H1 (cell line): Measurements from ENCODE around the gene NFYB. TPM values are rescaled to one million over a fixed set of nuclear protein-coding genes. Genes with fewer than 3 reads are reported as not detected.
A peak's percentile ranks its signal among the peaks of the same experiment; 100 is the strongest.

ENCODE experiments used
- CTCF ChIA-PET: fragments of 300-600 bp; sonication (Branson Sonifier 250); formaldehyde crosslinking; loops from one replicate; lab custom pipeline; 2021; ENCODE audit not compliant: partially characterized antibody; lab: Charles Lee
- POLR2A ChIA-PET: fragments of 300-600 bp; sonication (Branson Sonifier 250); formaldehyde crosslinking; loops from one replicate; lab custom pipeline; 2021; ENCODE audit warnings: inconsistent platforms; ENCODE audit not compliant: partially characterized antibody; lab: Charles Lee
- DNase-seq, 2 experiments: peaks; one replicate each; pipeline versions ENCODE4 v3.0.0 to v3.0.0-alpha.2; 2010 to 2022; ENCODE audit warnings: low spot score in 2 of 2, low read depth in 1 of 2, mixed read lengths in 1 of 2
- FAIRE-seq: peaks from 2 replicates; lab custom pipeline; 2011; peaks lifted over from hg19 to GRCh38; lab: Jason Lieb, UNC
- H2AFZ ChIP-seq: 2 replicates; pipeline ENCODE4 v1.8.1; 2012; ENCODE audit warnings: low read length, inconsistent platforms
- H2AK5ac ChIP-seq: 2 replicates; pipeline ENCODE4 v1.6.1; 2013; ENCODE audit warnings: low read depth, low read length
- H2BK120ac ChIP-seq: replicated peaks from 2 replicates; pipeline ENCODE3; 2013; ENCODE audit warnings: low read depth, low read length, inconsistent platforms
- H2BK12ac ChIP-seq: 2 replicates; pipeline ENCODE4 v1.6.1; 2013; ENCODE audit warnings: low read depth, low read length
- H2BK15ac ChIP-seq: 2 replicates; pipeline ENCODE4 v1.6.1; 2013; ENCODE audit warnings: low read length
- H2BK20ac ChIP-seq: 2 replicates; pipeline ENCODE4 v1.6.1; 2013; ENCODE audit warnings: low read length
- H2BK5ac ChIP-seq: 2 replicates; pipeline ENCODE4 v1.6.1; 2013; ENCODE audit warnings: low read depth, low read length
- H3K14ac ChIP-seq: 2 replicates; pipeline ENCODE4 v1.6.1; 2013; ENCODE audit warnings: inconsistent platforms; ENCODE audit not compliant: insufficient read length
- H3K18ac ChIP-seq: 2 replicates; pipeline ENCODE4 v1.6.1; 2013; ENCODE audit warnings: low read length; ENCODE audit errors: extremely low read depth
- H3K23ac ChIP-seq: 2 replicates; pipeline ENCODE4 v1.6.1; 2013; ENCODE audit warnings: inconsistent platforms; ENCODE audit not compliant: insufficient read length
- H3K23me2 ChIP-seq: 2 replicates; pipeline ENCODE4 v1.6.1; 2013; ENCODE audit warnings: low read depth, low read length
- H3K27ac ChIP-seq: 2 replicates; pipeline ENCODE4 v1.6.1; 2011; ENCODE audit warnings: low read depth, low read length, inconsistent platforms
- H3K27me3 ChIP-seq, 4 experiments: replicated peaks in 1 of 4; 1 replicate in 1 of 4; 2 replicates in 3 of 4; pipeline versions ENCODE4 v1.6.1 to v1.8.1; 2011 to 2013; ENCODE audit warnings: low read length in 3 of 4, mild to moderate bottlenecking in 3 of 4, inconsistent platforms in 2 of 4, mixed read lengths in 2 of 4, moderate library complexity in 1 of 4; ENCODE audit not compliant: control insufficient read depth in 3 of 4, insufficient read depth in 3 of 4; ENCODE audit errors: extremely low read depth in 1 of 4
- H3K36me3 ChIP-seq, 4 experiments: 2 replicates each; pipeline versions ENCODE4 v1.6.1 to v1.8.1; 2011 to 2013; ENCODE audit warnings: mild to moderate bottlenecking in 4 of 4, low read length in 3 of 4, moderate library complexity in 2 of 4, control low read depth in 1 of 4, inconsistent platforms in 1 of 4; ENCODE audit not compliant: insufficient read depth in 4 of 4, control insufficient read depth in 2 of 4
- H3K4ac ChIP-seq: replicated peaks from 2 replicates; pipeline ENCODE3; 2013; ENCODE audit warnings: low read length, low read depth, mixed read lengths, inconsistent platforms; ENCODE audit not compliant: insufficient read length
- H3K4me1 ChIP-seq, 4 experiments: replicated peaks in 1 of 4; 1 replicate in 1 of 4; 2 replicates in 3 of 4; pipeline versions ENCODE4 v1.6.1 to v1.8.1; 2011 to 2013; ENCODE audit warnings: low read length in 3 of 4, inconsistent platforms in 2 of 4, mixed read lengths in 1 of 4; ENCODE audit not compliant: insufficient read depth in 4 of 4, control insufficient read depth in 3 of 4
- H3K4me2 ChIP-seq, 2 experiments: 2 replicates each; pipeline versions ENCODE4 v1.6.1 to v1.8.1; 2011 to 2013; ENCODE audit warnings: low read depth in 2 of 2, low read length in 2 of 2, control low read depth in 1 of 2, inconsistent platforms in 1 of 2, mild to moderate bottlenecking in 1 of 2; ENCODE audit not compliant: insufficient read depth in 1 of 2
- H3K4me3 ChIP-seq, 4 experiments: fragments of 200-600, 300-600 bp in 1 of 4; sonication (generic), shearing (Covaris generic), sonication (Bioruptor Twin) in 1 of 4; 2 replicates each; pipeline versions ENCODE4 v1.5.1 to v1.8.1; 2011 to 2016; ENCODE audit warnings: low read length in 4 of 4, low read depth in 3 of 4, control low read depth in 2 of 4, inconsistent platforms in 2 of 4, mild to moderate bottlenecking in 2 of 4, mixed read lengths in 1 of 4, moderate library complexity in 1 of 4; ENCODE audit not compliant: insufficient read depth in 2 of 4; ENCODE audit errors: extremely low read depth in 1 of 4
- H3K56ac ChIP-seq: replicated peaks from 2 replicates; pipeline ENCODE3; 2013; ENCODE audit warnings: low read depth, mild to moderate bottlenecking, mixed read lengths, low read length, inconsistent platforms; ENCODE audit not compliant: insufficient read length
- H3K79me1 ChIP-seq: 2 replicates; pipeline ENCODE4 v1.6.1; 2013; ENCODE audit warnings: low read depth, low read length, control low read depth
- H3K79me2 ChIP-seq, 2 experiments: 2 replicates each; pipeline versions ENCODE4 v1.6.1 to v1.8.1; 2012 to 2013; ENCODE audit warnings: low read length in 2 of 2, mild to moderate bottlenecking in 2 of 2, inconsistent platforms in 1 of 2; ENCODE audit not compliant: insufficient read depth in 2 of 2, control insufficient read depth in 1 of 2
- H3K9ac ChIP-seq, 4 experiments: replicated peaks in 1 of 4; 1 replicate in 1 of 4; 2 replicates in 3 of 4; pipeline versions ENCODE4 v1.6.1 to v1.8.1; 2011 to 2013; ENCODE audit warnings: low read depth in 3 of 4, low read length in 3 of 4, control low read depth in 2 of 4, mild to moderate bottlenecking in 2 of 4, moderate library complexity in 2 of 4, inconsistent platforms in 1 of 4; ENCODE audit errors: extremely low read depth in 1 of 4
- H3K9me3 ChIP-seq, 2 experiments: 2 replicates each; pipeline versions ENCODE4 v1.6.1 to v1.8.1; 2012 to 2013; ENCODE audit warnings: mild to moderate bottlenecking in 2 of 2, moderate library complexity in 2 of 2, control low read depth in 1 of 2, inconsistent platforms in 1 of 2, low read depth in 1 of 2, low read length in 1 of 2, mixed read lengths in 1 of 2; ENCODE audit not compliant: insufficient read depth in 2 of 2
- H4K20me1 ChIP-seq, 2 experiments: replicated peaks in 1 of 2; 2 replicates each; pipeline versions ENCODE3 to v1.8.1; 2011 to 2013; ENCODE audit warnings: inconsistent platforms in 2 of 2, low read length in 2 of 2, mild to moderate bottlenecking in 1 of 2; ENCODE audit not compliant: insufficient read depth in 2 of 2, control insufficient read depth in 1 of 2
- H4K5ac ChIP-seq: 2 replicates; pipeline ENCODE4 v1.6.1; 2013; ENCODE audit warnings: low read length, low read depth, mixed read lengths, inconsistent platforms; ENCODE audit not compliant: insufficient read length
- H4K8ac ChIP-seq: 2 replicates; pipeline ENCODE4 v1.8.0; 2013; ENCODE audit warnings: mild to moderate bottlenecking, moderate library complexity, low read length, inconsistent platforms; ENCODE audit not compliant: insufficient read depth; ENCODE audit errors: extremely low read depth
- H4K91ac ChIP-seq: replicated peaks from 2 replicates; pipeline ENCODE3; 2013; ENCODE audit warnings: low read length, mixed read lengths, inconsistent platforms; ENCODE audit not compliant: insufficient read length
- BCL11A ChIP-seq, 2 experiments: IDR thresholded peaks; one replicate each; pipeline ENCODE4 v1.6.1; 2011; ENCODE audit warnings: low read depth in 2 of 2, low read length in 2 of 2, mild to moderate bottlenecking in 2 of 2
- HDAC6 ChIP-seq: IDR thresholded peaks from one replicate; pipeline ENCODE4 v1.7.1; 2012; ENCODE audit warnings: low read depth, mild to moderate bottlenecking, inconsistent platforms, low read length, moderate library complexity
- RNF2 ChIP-seq: fragments of 200-900, 300-1000 bp; sonication (generic); IDR thresholded peaks from 2 replicates; pipeline ENCODE4 v1.7.1; 2016; ENCODE audit warnings: borderline replicate concordance, low read depth, mild to moderate bottlenecking, antibody characterized with exemption, low read length; ENCODE audit not compliant: poor library complexity, severe bottlenecking; ENCODE audit errors: missing control alignments
- SP1 ChIP-seq: IDR thresholded peaks from 2 replicates; pipeline ENCODE4 v1.6.1; 2011; ENCODE audit warnings: low read depth, low read length
- WGBS, 2 experiments: shearing (Covaris generic) in 1 of 2; methylation state at CpG; one replicate each; pipeline versions ENCODE4 v1.1.6 to v1.1.7; 2013 to 2015; ENCODE audit warnings: low lambda C conversion rate in 2 of 2, mixed read lengths in 2 of 2, inconsistent platforms in 1 of 2, low coverage in 1 of 2, missing lambda C conversion rate in 1 of 2; ENCODE audit not compliant: insufficient replicate concordance in 2 of 2, insufficient coverage in 1 of 2, insufficient read length in 1 of 2; ENCODE audit errors: extremely low coverage in 1 of 2, missing lambda C conversion rate in 1 of 2; 5-methylcytosine and 5-hydroxymethylcytosine counted together
- long read RNA-seq, 2 experiments: library from RNA in 1 of 2; library from capped mRNA in 1 of 2; stranded (forward); transcript quantifications; one replicate each; pipeline ENCODE4 v2.0.0, GENCODE V29; 2021; ENCODE audit warnings: inconsistent platforms in 1 of 2
- polyA minus RNA-seq, 3 experiments: library from RNA; depleted of rRNA, polyadenylated mRNA; stranded (reverse); fragments of >200 nt; gene quantifications; 1 replicate in 2 of 3; 2 replicates in 1 of 3; pipeline ENCODE4 v1.2.3, GENCODE V29; 2011
- polyA plus RNA-seq, 7 experiments: library from polyadenylated mRNA; depleted of rRNA in 3 of 7; stranded (reverse) in 5 of 7; unstranded in 2 of 7; fragments of >200 nt in 5 of 7; fragments of 200-250 nt in 2 of 7; gene quantifications; 1 replicate in 5 of 7; 2 replicates in 1 of 7; 4 replicates in 1 of 7; pipeline versions ENCODE4 v1.2.1 to v1.2.3, GENCODE V29; 2011 to 2013; ENCODE audit warnings: missing spikeins in 2 of 7, mixed read lengths in 2 of 7
- total RNA-seq: library from RNA; stranded (reverse); fragmentation: NEBNext Ultra II Directional; extraction: Animal tissue kit (Norgen Biotek cat#: 25700); gene quantifications from 2 replicates; pipeline ENCODE4 v1.2.1, GENCODE V29; 2021
- TF ChIP-seq, protein P1 (sequence below): IDR thresholded peaks from 2 replicates; pipeline ENCODE4 v1.6.1; 2012; ENCODE audit warnings: inconsistent platforms

NFYB gene
- total RNA-seq (42.2 and 43.5 TPM in 2 replicates), polyA plus RNA-seq (2011; rRNA removed) (12.4 and 29.1 TPM in 2 replicates), polyA minus RNA-seq (2011; rRNA and poly(A)+ RNA removed) (15.0 and 28.7 TPM in 2 replicates)
- 36.9 TPM for polyA plus RNA-seq (2011; cell fraction: cytosol; rRNA removed)
- 11.3 TPM for polyA plus RNA-seq (2011; cell fraction: nucleus; rRNA removed)
- polyA plus RNA-seq (2012, experiment 1 of 2): 25.4 to 47.2 TPM (median 27.7 TPM) in 4 replicates
- 5.8 TPM for polyA plus RNA-seq (2012, experiment 2 of 2)
- polyA plus RNA-seq (2013, experiment 1 of 2): 24.2 TPM
- 25.9 TPM for polyA plus RNA-seq (2013, experiment 2 of 2)
- 28.3 TPM for polyA minus RNA-seq (2011; cell fraction: cytosol; rRNA and poly(A)+ RNA removed)
- polyA minus RNA-seq (2011; cell fraction: nucleus; rRNA and poly(A)+ RNA removed): 22.9 TPM
- long read RNA-seq, experiment 1, transcript NFYB-205 (8 exons, 1,727 nt): minor isoform, 6 of 69 reads
- long read RNA-seq, experiment 1, transcript NFYB-201 (8 exons, 3,512 nt): major isoform, 28 of 69 reads
- long read RNA-seq, experiment 1, partial matches to known transcripts: 25 of 69 reads
- long read RNA-seq, experiment 1, other reads (novel, unspliced or antisense): 10 of 69 reads
- long read RNA-seq, experiment 2, transcript NFYB-201 (8 exons, 3,512 nt): major isoform, 98 of 117 reads
- long read RNA-seq, experiment 2, partial matches to known transcripts: 9 of 117 reads
- long read RNA-seq, experiment 2, other reads (novel, unspliced or antisense): 10 of 117 reads

DNA sequence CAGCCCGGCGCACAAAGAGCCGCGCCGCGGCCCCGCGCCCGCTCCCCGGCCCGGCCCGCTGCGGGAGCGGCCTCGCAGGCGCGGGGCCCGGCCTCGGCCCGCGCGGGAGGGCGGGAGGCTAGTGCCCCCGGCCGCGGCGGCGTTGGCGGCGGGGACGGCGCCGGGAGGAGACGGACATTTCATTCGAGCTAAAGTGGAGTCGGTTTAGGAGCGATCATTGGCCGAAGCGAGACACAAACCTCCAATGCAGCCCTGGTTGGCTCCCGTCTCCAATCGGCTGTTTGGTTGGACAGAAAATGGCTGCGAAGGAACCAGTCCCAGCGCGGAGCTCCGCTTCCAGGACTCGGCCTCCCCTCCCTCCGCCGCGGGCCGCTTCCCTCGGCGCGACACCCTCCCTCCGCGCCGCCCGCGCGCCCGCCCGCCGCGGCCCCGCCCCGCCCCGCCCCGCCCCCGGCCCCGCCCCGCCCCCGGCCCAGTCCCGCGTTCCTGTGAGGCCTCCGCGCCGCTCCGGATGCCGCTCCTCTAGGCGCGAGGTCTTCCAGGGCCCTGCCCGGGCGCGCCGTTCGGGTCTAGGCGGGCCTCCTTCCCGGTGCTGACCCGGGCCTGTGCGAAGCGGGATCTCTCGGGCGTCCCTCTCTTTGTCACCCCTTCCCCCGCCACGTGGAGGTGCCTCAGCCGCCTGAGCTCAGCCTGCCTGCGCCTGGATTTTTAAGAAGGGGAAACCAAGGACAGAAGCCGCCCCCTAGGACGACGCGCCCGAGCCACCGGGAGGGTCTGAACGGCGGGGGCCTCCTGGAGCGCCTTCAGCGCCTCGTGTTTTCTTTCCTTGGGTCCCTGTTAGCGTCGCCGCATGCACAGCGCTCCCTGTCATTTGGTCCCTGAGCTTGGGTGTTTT, at the start of gene NFYB:
Gene NFYB (minus strand): TSS at position 309 of the 895 bp plus-strand sequence. CDS start 2,757 bp downstream, outside the sequence.
- Histone ChIP-seq H2BK15ac (no peak within 1 kb of the TSS), H2BK120ac (no peak within 1 kb of the TSS), H3K14ac (no peak within 1 kb of the TSS), H2AFZ (peak within 1 kb of the TSS; percentile 68; the same call in 1 of the 2 replicates), H4K8ac (peak within 1 kb of the TSS; percentile 96), H3K79me2 (peaks cover 4 to 39% of the 10 kb centered on the region in 2 experiments; a peak in 3 of 4 replicates), H3K4me1 (peaks cover 3 to 9% (median 6%) of the 10 kb centered on the region in 4 experiments; a peak in 6 of 7 replicates), H3K4me2 (peak within 1 kb of the TSS; percentile 73 to 82), H3K56ac (peak within 1 kb of the TSS; percentile 64), H3K4me3 (peak within 1 kb of the TSS; percentile 69 to 94 (median 89)), H4K91ac (peak within 1 kb of the TSS; percentile 82), H4K20me1 (peaks cover 0 to 2% of the 10 kb centered on the region in 2 experiments), H2BK5ac (peak within 1 kb of the TSS; percentile 86), H3K4ac (no peak within 1 kb of the TSS), H4K5ac (peak within 1 kb of the TSS; percentile 90), H3K27me3 (0 out of 7 replicates have a peak, but pooled peaks cover 0 to 3% (median 0%) of the 10 kb centered on the region in 4 experiments), H2AK5ac (no peak within 1 kb of the TSS), H3K9me3 (no peaks in the 10 kb centered on the region), H2BK12ac (no peak within 1 kb of the TSS), H2BK20ac (no peak within 1 kb of the TSS), H3K23ac (no peak within 1 kb of the TSS), H3K79me1 (peaks cover 5% of the 10 kb centered on the region; the same call in 1 of the 2 replicates), H3K27ac (peak within 1 kb of the TSS; percentile 92), H3K23me2 (no peaks in the 10 kb centered on the region; the same call in 1 of the 2 replicates), H3K36me3 (peaks cover 1 to 21% (median 11%) of the 10 kb centered on the region in 4 experiments; a peak in 7 of 8 replicates), H3K9ac (peak within 1 kb of the TSS; percentile 90 to 98 (median 94)), H3K18ac (peak within 1 kb of the TSS; percentile 73; the same call in 1 of the 2 replicates)
- DNase-seq (peak; percentile 79 to 90), FAIRE-seq (no peak)
- POLR2A ChIA-PET: interaction anchor here (0.7 to 4.2 kb wide), 32 partner anchors 10 to 945 kb away, joined by 3 to 28 read pairs (median 4); partner anchors contain the start of genes EID3, HCFC2, HSP90B1 and TDG
- CTCF ChIA-PET: interaction anchor here (1.0 kb wide), 1 partner anchor 165 kb away, joined by 3 read pairs; the partner anchor contains the start of gene EID3
- 2% methylated on average over 39 of the region's 111 CpGs; no CpG with 5 or more reads in 1 of the 2 experiments for WGBS, 2 experiments
- TF ChIP-seq SP1: peak; percentile 91
- no peak for TF ChIP-seq HDAC6
- TF ChIP-seq BCL11A (IDR thresholded peaks at IDR 0.05; ENCODE audit: low read depth in 2 of 2, low read length in 2 of 2): no peak
- TF ChIP-seq, protein P1, sequence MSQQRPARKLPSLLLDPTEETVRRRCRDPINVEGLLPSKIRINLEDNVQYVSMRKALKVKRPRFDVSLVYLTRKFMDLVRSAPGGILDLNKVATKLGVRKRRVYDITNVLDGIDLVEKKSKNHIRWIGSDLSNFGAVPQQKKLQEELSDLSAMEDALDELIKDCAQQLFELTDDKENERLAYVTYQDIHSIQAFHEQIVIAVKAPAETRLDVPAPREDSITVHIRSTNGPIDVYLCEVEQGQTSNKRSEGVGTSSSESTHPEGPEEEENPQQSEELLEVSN: peak; percentile 90
- TF ChIP-seq RNF2: no peak
